Gastrocnemius medialis (tissue), 4 donors: Measurements from ENCODE around the gene MGAT5B. TPM values are rescaled to one million over a fixed set of nuclear protein-coding genes. Genes with fewer than 3 reads are reported as not detected.

ENCODE experiments used
- ATAC-seq, 2 donors: fragments of 150-250 bp; one replicate each; pipeline ENCODE4 v1.9.1; 2016
- DNase-seq, 2 donors: peaks; one replicate each; pipeline ENCODE4 v3.0.0-alpha.2; 2019
- H3K27ac ChIP-seq, 4 donors: fragments of 200-600 bp; sonication (generic); 1 replicate in 1 of 4; 2 replicates in 3 of 4; pipeline ENCODE4 v1.5.1; 2016 to 2018; ENCODE audit warnings: mild to moderate bottlenecking in 2 of 4, moderate library complexity in 1 of 4
- H3K27me3 ChIP-seq, 3 donors: fragments of 200-600 bp; sonication (generic) in 2 of 3; 1 replicate in 1 of 3; 2 replicates in 2 of 3; pipeline versions ENCODE4 v1.5.1 to v1.6.0; 2016 to 2019; ENCODE audit warnings: mild to moderate bottlenecking in 1 of 3, moderate library complexity in 1 of 3
- H3K36me3 ChIP-seq, 2 donors: fragments of 200-600 bp; sonication (generic) in 1 of 2; one replicate each; pipeline ENCODE4 v1.5.1; 2017 to 2018
- H3K4me1 ChIP-seq, 2 donors: fragments of 200-600 bp; sonication (generic) in 1 of 2; one replicate each; pipeline ENCODE4 v1.5.1; 2016 to 2017; ENCODE audit warnings: mild to moderate bottlenecking in 2 of 2
- H3K4me3 ChIP-seq, 4 donors: fragments of 200-600 bp; sonication (generic) in 3 of 4; 1 replicate in 1 of 4; 2 replicates in 3 of 4; pipeline ENCODE4 v1.5.1; 2016 to 2019; ENCODE audit warnings: mild to moderate bottlenecking in 2 of 4
- H3K9me3 ChIP-seq, 3 donors: fragments of 200-600 bp; sonication (generic) in 2 of 3; 1 replicate in 1 of 3; 2 replicates in 2 of 3; pipeline ENCODE4 v1.5.1; 2016 to 2019
- POLR2A ChIP-seq, 2 donors: fragments of 450-650 bp; IDR thresholded peaks; one replicate each; pipeline ENCODE4 v1.6.1; 2017; ENCODE audit warnings: antibody characterized with exemption in 2 of 2, mild to moderate bottlenecking in 2 of 2, moderate library complexity in 2 of 2
- in situ Hi-C, 4 donors: fragments of 200-750 bp; cut with MboI; loops; one replicate each; pipeline versions ENCODE4 v1.15.0 to v1.8.0; 2017; ENCODE audit warnings: low sequenced_read_pairs in 4 of 4
- intact Hi-C: fragments of 100-400 bp; cut with DNase I; formaldehyde crosslinking; loops from one replicate; pipeline ENCODE4 v1.15.1; 2023; ENCODE audit warnings: low total_unique reads
- total RNA-seq, 4 donors: library from RNA; depleted of rRNA; stranded (reverse); fragments of >200 nt; gene quantifications; one replicate each; pipeline versions ENCODE4 v1.1.0 to v1.2.3, GENCODE V29; 2016
- TF ChIP-seq, protein P1 (sequence below), 5 experiments: fragments of 450-650 bp in 3 of 5; fragments of 200-600 bp in 2 of 5; sonication (generic) in 2 of 5; IDR thresholded peaks in 4 of 5; conservative IDR thresholded peaks in 1 of 5; 1 replicate in 4 of 5; 2 replicates in 1 of 5; pipeline ENCODE4 v1.5.1; 2016 to 2019; ENCODE audit warnings: antibody characterized with exemption in 5 of 5, mild to moderate bottlenecking in 3 of 5, moderate library complexity in 3 of 5

The MGAT5B gene
- total RNA-seq, 4 donors from 2014 or later, result not detected

DNA sequence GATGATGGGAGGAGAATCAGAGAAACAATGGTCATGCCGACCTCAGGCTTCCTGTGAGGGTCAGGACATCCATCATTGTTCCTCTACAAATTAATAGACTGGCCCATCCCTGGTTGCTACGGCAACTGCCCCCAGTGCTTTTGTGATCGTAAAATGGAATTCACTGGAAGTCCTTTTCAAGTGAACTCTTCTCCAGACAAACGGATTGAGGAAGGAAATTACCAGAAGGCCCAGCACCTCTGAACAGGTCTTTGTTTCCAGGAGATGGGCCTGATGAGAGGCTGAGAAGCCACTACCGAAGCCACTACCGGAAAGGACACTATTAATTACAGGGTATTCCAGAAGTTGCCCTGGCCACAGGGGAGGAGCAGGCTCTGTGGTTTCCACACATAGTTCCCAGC is 126.0 kb downstream of the MGAT5B start:
- no peaks in the 10 kb centered on the region for H3K36me3 ChIP-seq
- no peak overlapping the region for H3K27ac ChIP-seq
- ATAC-seq (no peak), DNase-seq (no peak)
- no peak for TF ChIP-seq POLR2A (IDR thresholded peaks at IDR 0.05)
- TF ChIP-seq, protein P1, sequence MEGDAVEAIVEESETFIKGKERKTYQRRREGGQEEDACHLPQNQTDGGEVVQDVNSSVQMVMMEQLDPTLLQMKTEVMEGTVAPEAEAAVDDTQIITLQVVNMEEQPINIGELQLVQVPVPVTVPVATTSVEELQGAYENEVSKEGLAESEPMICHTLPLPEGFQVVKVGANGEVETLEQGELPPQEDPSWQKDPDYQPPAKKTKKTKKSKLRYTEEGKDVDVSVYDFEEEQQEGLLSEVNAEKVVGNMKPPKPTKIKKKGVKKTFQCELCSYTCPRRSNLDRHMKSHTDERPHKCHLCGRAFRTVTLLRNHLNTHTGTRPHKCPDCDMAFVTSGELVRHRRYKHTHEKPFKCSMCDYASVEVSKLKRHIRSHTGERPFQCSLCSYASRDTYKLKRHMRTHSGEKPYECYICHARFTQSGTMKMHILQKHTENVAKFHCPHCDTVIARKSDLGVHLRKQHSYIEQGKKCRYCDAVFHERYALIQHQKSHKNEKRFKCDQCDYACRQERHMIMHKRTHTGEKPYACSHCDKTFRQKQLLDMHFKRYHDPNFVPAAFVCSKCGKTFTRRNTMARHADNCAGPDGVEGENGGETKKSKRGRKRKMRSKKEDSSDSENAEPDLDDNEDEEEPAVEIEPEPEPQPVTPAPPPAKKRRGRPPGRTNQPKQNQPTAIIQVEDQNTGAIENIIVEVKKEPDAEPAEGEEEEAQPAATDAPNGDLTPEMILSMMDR (IDR thresholded peaks at IDR 0.05 in 4 of 5, conservative IDR thresholded peaks at IDR 0.05 in 1 of 5), result no peak
- H3K4me1 ChIP-seq, result no peaks in the 10 kb centered on the region
- H3K4me3 ChIP-seq, result no peak overlapping the region
- in situ Hi-C loops (no loop called here), intact Hi-C loops (no loop called here)
- no peaks in the 10 kb centered on the region for H3K9me3 ChIP-seq
- H3K27me3 ChIP-seq, result peaks cover 0 to 6% (median 0%) of the 10 kb centered on the region in 3 donors

GRCh38 chr17:76995387-76996105 is 127.3 kb downstream of the MGAT5B start:
- H3K27ac ChIP-seq, result no peak overlapping the region
- no peaks in the 10 kb centered on the region for H3K36me3 ChIP-seq
- in situ Hi-C loops, result no loop called here
- no peak for DNase-seq
- intact Hi-C loops, result no loop called here
- TF ChIP-seq, protein P1 (IDR thresholded peaks at IDR 0.05 in 4 of 5, conservative IDR thresholded peaks at IDR 0.05 in 1 of 5), result no peak
- no peak for TF ChIP-seq POLR2A (IDR thresholded peaks at IDR 0.05)
- no peak for ATAC-seq
- no peak overlapping the region for H3K4me3 ChIP-seq
- peaks cover 0 to 6% (median 0%) of the 10 kb centered on the region in 3 donors for H3K27me3 ChIP-seq
- no peaks in the 10 kb centered on the region for H3K9me3 ChIP-seq
- no peaks in the 10 kb centered on the region for H3K4me1 ChIP-seq

- ATAC-seq, result no peak
- DNase-seq, result no peak
- Histone ChIP-seq H3K9me3 (no peaks in the 10 kb centered on the region), H3K4me1 (no peaks in the 10 kb centered on the region), H3K27ac (no peak overlapping the region), H3K4me3 (no peak overlapping the region), H3K27me3 (peaks cover 5 to 6% (median 5%) of the 10 kb centered on the region in 3 donors), H3K36me3 (no peaks in the 10 kb centered on the region)
- intact Hi-C loops (no loop called here), in situ Hi-C loops (no loop called here)
- TF ChIP-seq POLR2A (IDR thresholded peaks at IDR 0.05), result no peak
- TF ChIP-seq, protein P1 (IDR thresholded peaks at IDR 0.05 in 4 of 5, conservative IDR thresholded peaks at IDR 0.05 in 1 of 5), result no peak
These were observed 128.8 kb downstream of the MGAT5B start for GRCh38 chr17:76996741-76997694.

GRCh38 chr17:76997981-76998531 is 129.9 kb downstream of the MGAT5B start:
- H3K4me3 ChIP-seq, result no peak overlapping the region
- no peaks in the 10 kb centered on the region for H3K4me1 ChIP-seq
- in situ Hi-C loops, result no loop called here
- H3K36me3 ChIP-seq, result no peaks in the 10 kb centered on the region
- H3K9me3 ChIP-seq, result no peaks in the 10 kb centered on the region
- intact Hi-C loops, result no loop called here
- DNase-seq, result no peak
- TF ChIP-seq, protein P1 (IDR thresholded peaks at IDR 0.05 in 4 of 5, conservative IDR thresholded peaks at IDR 0.05 in 1 of 5), result no peak
- no peak for TF ChIP-seq POLR2A (IDR thresholded peaks at IDR 0.05)
- no peak overlapping the region for H3K27ac ChIP-seq
- peaks cover 5 to 14% (median 6%) of the 10 kb centered on the region in 3 donors for H3K27me3 ChIP-seq
- no peak for ATAC-seq
